ENCODE results near the gene TGFA.

DNA sequence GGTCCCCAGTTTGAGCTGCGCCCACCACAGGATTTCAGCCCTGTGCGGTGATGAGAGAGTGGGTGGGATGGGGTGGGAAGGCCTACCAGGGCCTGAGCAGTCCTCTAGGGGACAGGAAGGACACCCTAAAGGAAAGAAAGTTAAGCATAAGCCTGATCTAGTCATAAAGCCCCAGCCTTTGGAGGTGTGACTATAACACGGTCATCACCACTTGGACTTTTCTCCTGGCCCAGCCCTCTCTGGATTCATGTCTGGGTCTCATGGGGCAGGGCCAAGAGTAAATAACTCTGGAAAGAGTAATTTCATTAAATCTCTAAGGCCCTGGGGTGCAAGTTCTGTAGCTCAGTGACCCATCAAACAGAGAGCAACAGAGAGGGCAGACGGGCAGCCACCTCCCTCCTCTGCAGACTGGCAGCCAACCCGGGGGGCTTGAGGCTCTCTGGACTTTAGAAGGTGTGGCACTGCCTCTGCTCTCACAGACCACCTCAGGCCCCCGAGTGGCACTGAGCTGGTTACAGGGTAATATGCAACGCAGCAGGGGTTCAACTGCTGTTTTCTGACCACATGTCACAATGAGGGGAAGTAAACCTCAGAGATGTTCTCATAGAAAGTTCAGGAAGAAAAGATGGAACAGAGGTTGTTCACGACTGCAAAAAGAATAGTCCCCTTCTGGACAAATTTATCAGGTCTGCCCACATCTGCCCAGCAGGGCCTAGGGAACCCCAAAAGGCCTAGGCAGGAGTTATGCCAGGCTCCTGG, 41.5 kb downstream of the TGFA start:
- TF ChIP-seq, protein P1, sequence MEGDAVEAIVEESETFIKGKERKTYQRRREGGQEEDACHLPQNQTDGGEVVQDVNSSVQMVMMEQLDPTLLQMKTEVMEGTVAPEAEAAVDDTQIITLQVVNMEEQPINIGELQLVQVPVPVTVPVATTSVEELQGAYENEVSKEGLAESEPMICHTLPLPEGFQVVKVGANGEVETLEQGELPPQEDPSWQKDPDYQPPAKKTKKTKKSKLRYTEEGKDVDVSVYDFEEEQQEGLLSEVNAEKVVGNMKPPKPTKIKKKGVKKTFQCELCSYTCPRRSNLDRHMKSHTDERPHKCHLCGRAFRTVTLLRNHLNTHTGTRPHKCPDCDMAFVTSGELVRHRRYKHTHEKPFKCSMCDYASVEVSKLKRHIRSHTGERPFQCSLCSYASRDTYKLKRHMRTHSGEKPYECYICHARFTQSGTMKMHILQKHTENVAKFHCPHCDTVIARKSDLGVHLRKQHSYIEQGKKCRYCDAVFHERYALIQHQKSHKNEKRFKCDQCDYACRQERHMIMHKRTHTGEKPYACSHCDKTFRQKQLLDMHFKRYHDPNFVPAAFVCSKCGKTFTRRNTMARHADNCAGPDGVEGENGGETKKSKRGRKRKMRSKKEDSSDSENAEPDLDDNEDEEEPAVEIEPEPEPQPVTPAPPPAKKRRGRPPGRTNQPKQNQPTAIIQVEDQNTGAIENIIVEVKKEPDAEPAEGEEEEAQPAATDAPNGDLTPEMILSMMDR (IDR thresholded peaks at IDR 0.05), result no peak
- TF ChIP-seq POLR2A (IDR thresholded peaks at IDR 0.05), result no peak

Measured in body of pancreas (tissue), 4 donors.